Measurements from ENCODE around the gene SCN5A. TPM values are rescaled to one million over a fixed set of nuclear protein-coding genes. Genes with fewer than 3 reads are reported as not detected.
A peak's percentile ranks its signal among the peaks of the same experiment; 100 is the strongest.

Gene SCN5A
- total RNA-seq, 1 donor from 2014 or later = 0.25 TPM

GRCh38 chr3:38581774-38582173 lies 67.7 kb downstream of the SCN5A start:
- DNase-seq (ENCODE audit: low spot score) = no peak
- no peak for TF ChIP-seq CTCF (IDR thresholded peaks at IDR 0.05)
- no peaks in the 10 kb centered on the region for H3K27me3 Mint-ChIP-seq (ENCODE audit: low read depth)
- no peak overlapping the region for H3K4me3 Mint-ChIP-seq (ENCODE audit: unreplicated experiment)
- no peak overlapping the region for H3K27ac Mint-ChIP-seq (ENCODE audit: unreplicated experiment)
- no peaks in the 10 kb centered on the region for H3K4me1 Mint-ChIP-seq (ENCODE audit: low read depth)
- no peaks in the 10 kb centered on the region for H3K9me3 Mint-ChIP-seq (ENCODE audit: low read depth)
- H3K36me3 Mint-ChIP-seq (ENCODE audit: low read depth) = no peaks in the 10 kb centered on the region

- no peak overlapping the region for H3K4me3 Mint-ChIP-seq (ENCODE audit: unreplicated experiment)
- TF ChIP-seq CTCF (IDR thresholded peaks at IDR 0.05) = no peak
These were observed 68.8 kb downstream of the SCN5A start for GRCh38 chr3:38580450-38581382.

GRCh38 chr3:38579551-38580449 lies 69.7 kb downstream of the SCN5A start:
- no peak overlapping the region for H3K27ac Mint-ChIP-seq (ENCODE audit: unreplicated experiment)
- no peaks in the 10 kb centered on the region for H3K27me3 Mint-ChIP-seq (ENCODE audit: low read depth)
- peaks cover 2% of the 10 kb centered on the region for H3K9me3 Mint-ChIP-seq (ENCODE audit: low read depth)
- no peaks in the 10 kb centered on the region for H3K36me3 Mint-ChIP-seq (ENCODE audit: low read depth)
- H3K4me1 Mint-ChIP-seq (ENCODE audit: low read depth) = no peaks in the 10 kb centered on the region
- DNase-seq (ENCODE audit: low spot score) = no peak
- TF ChIP-seq CTCF (IDR thresholded peaks at IDR 0.05) = no peak
- no peak overlapping the region for H3K4me3 Mint-ChIP-seq (ENCODE audit: unreplicated experiment)

More at GRCh38 chr3:38580450-38581382, 68.8 kb downstream of the SCN5A start:
- Mint-ChIP-seq H3K27me3 (ENCODE audit: low read depth) (no peaks in the 10 kb centered on the region), H3K9me3 (ENCODE audit: low read depth) (no peaks in the 10 kb centered on the region), H3K4me1 (ENCODE audit: low read depth) (no peaks in the 10 kb centered on the region), H3K36me3 (ENCODE audit: low read depth) (no peaks in the 10 kb centered on the region), H3K27ac (ENCODE audit: unreplicated experiment) (no peak overlapping the region)
- DNase-seq (ENCODE audit: low spot score) = no peak

GRCh38 chr3:38579141-38579540 lies 70.3 kb downstream of the SCN5A start:
- H3K27ac Mint-ChIP-seq (ENCODE audit: unreplicated experiment) = no peak overlapping the region
- no peak for DNase-seq (ENCODE audit: low spot score)
- no peak overlapping the region for H3K4me3 Mint-ChIP-seq (ENCODE audit: unreplicated experiment)
- H3K36me3 Mint-ChIP-seq (ENCODE audit: low read depth) = no peaks in the 10 kb centered on the region
- peak; percentile 21 for TF ChIP-seq CTCF (IDR thresholded peaks at IDR 0.05)
- H3K9me3 Mint-ChIP-seq (ENCODE audit: low read depth) = peaks cover 5% of the 10 kb centered on the region
- H3K27me3 Mint-ChIP-seq (ENCODE audit: low read depth) = no peaks in the 10 kb centered on the region
- H3K4me1 Mint-ChIP-seq (ENCODE audit: low read depth) = no peaks in the 10 kb centered on the region

- H3K27me3 Mint-ChIP-seq (ENCODE audit: low read depth) = no peaks in the 10 kb centered on the region
- H3K4me3 Mint-ChIP-seq (ENCODE audit: unreplicated experiment) = no peak overlapping the region
- TF ChIP-seq CTCF (IDR thresholded peaks at IDR 0.05) = no peak
- H3K36me3 Mint-ChIP-seq (ENCODE audit: low read depth) = no peaks in the 10 kb centered on the region
- DNase-seq (ENCODE audit: low spot score) = no peak
- H3K4me1 Mint-ChIP-seq (ENCODE audit: low read depth) = no peaks in the 10 kb centered on the region
- H3K9me3 Mint-ChIP-seq (ENCODE audit: low read depth) = peaks cover 8% of the 10 kb centered on the region
- no peak overlapping the region for H3K27ac Mint-ChIP-seq (ENCODE audit: unreplicated experiment)
These were observed 70.9 kb downstream of the SCN5A start for GRCh38 chr3:38578551-38578950.

Data from chondrocyte (in vitro differentiated cells).